ENCODE measurements around the gene SCAND1.
A peak's percentile ranks its signal among the peaks of the same experiment; 100 is the strongest.

SCAND1 gene

DNA sequence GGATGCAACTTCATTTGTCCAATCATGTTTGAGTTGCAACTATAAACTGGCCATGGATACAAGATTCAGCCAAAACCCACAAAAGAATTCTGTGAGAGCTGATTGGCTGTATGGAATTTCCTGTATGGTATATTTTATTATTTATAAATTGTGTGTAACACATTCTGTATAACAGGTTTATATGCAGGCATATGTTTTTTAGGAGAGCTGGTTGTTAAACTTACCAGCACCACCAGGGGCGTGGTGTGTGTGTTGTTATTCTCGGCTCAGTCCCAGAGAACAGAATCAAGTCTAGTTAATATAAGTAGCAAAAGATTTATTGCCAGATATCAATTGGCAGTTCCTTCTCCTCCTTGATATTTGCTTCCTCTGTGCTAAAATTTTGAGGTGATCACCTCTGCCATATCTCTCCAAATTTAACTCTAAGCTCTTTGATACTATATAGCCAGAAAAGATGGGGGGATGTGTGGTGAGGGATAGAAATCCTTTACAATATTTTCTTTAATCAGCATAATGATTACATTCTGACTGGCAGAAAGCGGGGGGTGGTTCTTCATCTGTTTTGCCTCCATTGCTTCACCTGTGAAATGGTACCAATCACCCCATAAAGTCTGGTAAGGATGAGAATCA lies 37.0 kb upstream of the SCAND1 start:
- H3K4me3 ChIP-seq (ENCODE audit: low read depth, low read length), result no peak overlapping the region
- peak; percentile 31 for DNase-seq (ENCODE audit: low read depth)
- TF ChIP-seq CTCF (IDR thresholded peaks at IDR 0.05; ENCODE audit: insufficient read depth, low read depth, low read length, missing control alignments), result peak; percentile 38

GRCh38 chr20:35988910-35989463 lies 34.7 kb upstream of the SCAND1 start:
- no peak for TF ChIP-seq CTCF (IDR thresholded peaks at IDR 0.05; ENCODE audit: insufficient read depth, low read depth, low read length, missing control alignments)
- no peak overlapping the region for H3K4me3 ChIP-seq (ENCODE audit: low read depth, low read length)
- no peak for DNase-seq (ENCODE audit: low read depth)

GRCh38 chr20:35985806-35986205 lies 31.5 kb upstream of the SCAND1 start:
- TF ChIP-seq CTCF (IDR thresholded peaks at IDR 0.05; ENCODE audit: insufficient read depth, low read depth, low read length, missing control alignments), result no peak
- no peak for DNase-seq (ENCODE audit: low read depth)
- H3K4me3 ChIP-seq (ENCODE audit: low read depth, low read length), result no peak overlapping the region

- DNase-seq (ENCODE audit: low read depth), result no peak
- no peak for TF ChIP-seq CTCF (IDR thresholded peaks at IDR 0.05; ENCODE audit: insufficient read depth, low read depth, low read length, missing control alignments)
- H3K4me3 ChIP-seq (ENCODE audit: low read depth, low read length), result no peak overlapping the region
Measured at GRCh38 chr20:35984382-35984781, 30.1 kb upstream of the SCAND1 start.

DNA sequence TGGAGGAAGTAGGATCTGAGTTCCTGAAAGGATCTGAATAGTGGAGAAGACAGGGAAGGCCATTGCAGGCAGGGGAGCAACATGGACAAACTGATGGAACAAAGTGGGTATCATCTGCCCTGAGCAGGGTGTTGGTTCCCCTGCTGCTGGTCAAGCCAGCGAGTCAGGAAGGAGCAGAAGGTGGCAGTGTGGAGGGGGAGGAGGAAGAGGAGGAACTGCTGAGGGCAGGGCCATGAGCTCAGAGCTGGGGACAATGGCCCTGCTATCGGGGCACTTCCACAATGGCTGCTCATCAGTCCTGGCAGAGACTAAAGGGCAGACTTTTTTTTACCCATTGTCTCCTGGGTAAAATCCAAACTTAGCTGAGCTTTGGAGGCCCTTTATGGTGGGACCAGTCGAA lies 27.7 kb upstream of the SCAND1 start:
- no peak overlapping the region for H3K4me3 ChIP-seq (ENCODE audit: low read depth, low read length)
- DNase-seq (ENCODE audit: low read depth), result no peak
- no peak for TF ChIP-seq CTCF (IDR thresholded peaks at IDR 0.05; ENCODE audit: insufficient read depth, low read depth, low read length, missing control alignments)

GRCh38 chr20:35979544-35979943 lies 25.2 kb upstream of the SCAND1 start:
- no peak for DNase-seq (ENCODE audit: low read depth)
- TF ChIP-seq CTCF (IDR thresholded peaks at IDR 0.05; ENCODE audit: insufficient read depth, low read depth, low read length, missing control alignments), result no peak

DNA sequence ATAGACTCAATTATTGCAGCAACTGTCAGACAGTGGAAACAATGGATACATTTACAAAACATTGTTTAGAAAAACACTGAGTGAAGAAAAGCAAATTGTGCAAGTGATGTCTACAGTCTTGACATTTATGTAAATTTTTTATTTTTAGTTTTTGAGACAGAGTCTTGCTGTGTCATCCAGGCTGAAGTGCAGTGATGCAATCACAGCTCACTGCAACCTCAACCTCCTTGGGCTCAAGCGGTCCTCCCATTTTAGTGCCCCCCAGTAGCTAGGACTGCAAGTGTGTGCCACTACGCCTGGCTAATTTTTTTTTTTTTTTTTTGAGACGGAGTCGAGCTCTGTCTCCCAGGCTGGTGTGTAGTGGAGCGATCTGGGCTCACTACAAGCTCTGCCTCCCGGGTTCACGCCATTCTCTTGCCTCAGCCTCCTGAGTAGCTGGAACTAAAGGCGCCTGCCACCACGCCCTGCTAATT lies 23.8 kb upstream of the SCAND1 start:
- H3K4me3 ChIP-seq (ENCODE audit: low read depth, low read length), result no peak overlapping the region
- no peak for TF ChIP-seq CTCF (IDR thresholded peaks at IDR 0.05; ENCODE audit: insufficient read depth, low read depth, low read length, missing control alignments)
- no peak for DNase-seq (ENCODE audit: low read depth)

More at GRCh38 chr20:35979544-35979943, 25.2 kb upstream of the SCAND1 start:
- H3K4me3 ChIP-seq (ENCODE audit: low read depth, low read length), result no peak overlapping the region

Measured in GM12865 (cell line).